Activated CD8-positive, alpha-beta T cell treated with anti-CD3 and anti-CD28 coated beads for 36 hours (primary cell): ENCODE measurements around the gene FBXO42. TPM values are rescaled to one million over a fixed set of nuclear protein-coding genes. Genes with fewer than 3 reads are reported as not detected.

Source experiments
- ATAC-seq: fragments of 200-7000 bp; cut with Tn5 transposase; one replicate; pipeline ENCODE4 v1.10.0; 2021; ENCODE audit warnings: mild to moderate bottlenecking, moderate library complexity
- CTCF ChIA-PET: fragments of 350-600 bp; sonication (Branson Sonifier 250); formaldehyde crosslinking; loops from one replicate; lab custom pipeline; 2021; ENCODE audit warnings: antibody characterized with exemption; lab: Charles Lee
- POLR2A ChIA-PET: fragments of 350-600 bp; sonication (Branson Sonifier 250); formaldehyde crosslinking; loops from one replicate; lab custom pipeline; 2021; ENCODE audit warnings: antibody characterized with exemption; lab: Charles Lee
- DNase-seq: peaks from one replicate; pipeline ENCODE4 v3.0.0-alpha.2; 2020
- H3K27ac Mint-ChIP-seq: one replicate; pipeline ENCODE4 v1.8.0; 2021; ENCODE audit warnings: mild to moderate bottlenecking, mixed read lengths
- H3K27me3 Mint-ChIP-seq: one replicate; pipeline ENCODE4 v1.8.0; 2021; ENCODE audit warnings: mixed read lengths
- H3K36me3 Mint-ChIP-seq: one replicate; pipeline ENCODE4 v1.8.0; 2021; ENCODE audit warnings: low read depth, mixed read lengths
- H3K4me1 Mint-ChIP-seq: one replicate; pipeline ENCODE4 v1.8.0; 2021; ENCODE audit warnings: low read depth, mixed read lengths
- H3K4me3 Mint-ChIP-seq: one replicate; pipeline ENCODE4 v1.8.0; 2021; ENCODE audit warnings: mild to moderate bottlenecking, moderate library complexity, mixed read lengths
- H3K9me3 Mint-ChIP-seq: one replicate; pipeline ENCODE4 v1.8.0; 2021; ENCODE audit warnings: mixed read lengths
- CTCF ChIP-seq: fragments of 200-600 bp; IDR thresholded peaks from one replicate; pipeline ENCODE4 v1.8.0; 2022; ENCODE audit warnings: antibody characterized with exemption, mild to moderate bottlenecking
- intact Hi-C: fragments of 100-400 bp; cut with micrococcal nuclease; formaldehyde crosslinking; loops from one replicate; pipeline ENCODE4 v1.10.0; 2022
- total RNA-seq, 2 experiments: library from RNA; stranded (reverse); gene quantifications; one replicate each; pipeline ENCODE4 v1.2.3, GENCODE V29; 2021

FBXO42 gene
- total RNA-seq, 2 experiments from 2014 or later, result 19.8 to 21.3 TPM

GRCh38 chr1:16286122-16286521 lies 66.2 kb downstream of the FBXO42 start:
- ChIA-PET POLR2A (no interaction called here), CTCF (no interaction called here)
- Mint-ChIP-seq H3K4me3 (no peak overlapping the region), H3K36me3 (peaks cover 18% of the 10 kb centered on the region), H3K27ac (no peak overlapping the region), H3K27me3 (no peaks in the 10 kb centered on the region), H3K9me3 (no peaks in the 10 kb centered on the region), H3K4me1 (peaks cover 2% of the 10 kb centered on the region)
- TF ChIP-seq CTCF, result no peak
- no peak for ATAC-seq
- DNase-seq, result no peak
- intact Hi-C loops, result no loop called here

- POLR2A ChIA-PET, result no interaction called here
- Mint-ChIP-seq H3K9me3 (no peaks in the 10 kb centered on the region), H3K27ac (no peak overlapping the region), H3K4me3 (no peak overlapping the region), H3K4me1 (peaks cover 2% of the 10 kb centered on the region), H3K36me3 (peaks cover 6% of the 10 kb centered on the region), H3K27me3 (no peaks in the 10 kb centered on the region)
- no peak for ATAC-seq
- intact Hi-C loops, result no loop called here
- no peak for DNase-seq
- no peak for TF ChIP-seq CTCF
- CTCF ChIA-PET, result no interaction called here
Observed at GRCh38 chr1:16281765-16282164, 70.5 kb downstream of the FBXO42 start.

GRCh38 chr1:16279186-16279585 lies 73.1 kb downstream of the FBXO42 start:
- peaks cover 5% of the 10 kb centered on the region for H3K36me3 Mint-ChIP-seq
- POLR2A ChIA-PET, result interaction anchor here (0.7 kb wide), 1 partner anchor 11 kb away, joined by 3 read pairs; no protein-coding TSS in a partner anchor

GRCh38 chr1:16276302-16277030 lies 75.8 kb downstream of the FBXO42 start:
- ChIA-PET CTCF (interaction anchor here (1.1 kb wide), 1 partner anchor 32 kb away, joined by 3 read pairs; no protein-coding TSS in a partner anchor), POLR2A (no interaction called here)
- Mint-ChIP-seq H3K27ac (no peak overlapping the region), H3K4me1 (peaks cover 15% of the 10 kb centered on the region), H3K36me3 (peaks cover 4% of the 10 kb centered on the region), H3K9me3 (no peaks in the 10 kb centered on the region), H3K4me3 (no peak overlapping the region), H3K27me3 (no peaks in the 10 kb centered on the region)
- ATAC-seq (no peak), DNase-seq (no peak)
- intact Hi-C loops, result no loop called here
- TF ChIP-seq CTCF, result no peak

More at GRCh38 chr1:16279186-16279585, 73.1 kb downstream of the FBXO42 start:
- CTCF ChIA-PET, result interaction anchor here (1.1 kb wide), 1 partner anchor 16 kb away, joined by 3 read pairs; no protein-coding TSS in a partner anchor
- Mint-ChIP-seq H3K4me3 (no peak overlapping the region), H3K27me3 (no peaks in the 10 kb centered on the region), H3K9me3 (no peaks in the 10 kb centered on the region), H3K4me1 (peaks cover 9% of the 10 kb centered on the region), H3K27ac (no peak overlapping the region)
- no peak for TF ChIP-seq CTCF
- intact Hi-C loops, result no loop called here
- no peak for DNase-seq
- no peak for ATAC-seq

GRCh38 chr1:16275591-16275990 lies 76.7 kb downstream of the FBXO42 start:
- POLR2A ChIA-PET, result interaction anchor here (1.1 kb wide), 1 partner anchor 33 kb away, joined by 3 read pairs; no protein-coding TSS in a partner anchor
- H3K9me3 Mint-ChIP-seq, result no peaks in the 10 kb centered on the region
- ATAC-seq (no peak), DNase-seq (no peak)
- CTCF ChIA-PET, result interaction anchor here (1.1 kb wide), 1 partner anchor 31 kb away, joined by 3 read pairs; no protein-coding TSS in a partner anchor
- peaks cover 4% of the 10 kb centered on the region for H3K36me3 Mint-ChIP-seq
- no peaks in the 10 kb centered on the region for H3K27me3 Mint-ChIP-seq
- no peak for TF ChIP-seq CTCF
- intact Hi-C loops, result no loop called here
- H3K4me1 Mint-ChIP-seq, result peaks cover 19% of the 10 kb centered on the region
- H3K27ac Mint-ChIP-seq, result no peak overlapping the region
- no peak overlapping the region for H3K4me3 Mint-ChIP-seq
